DND-41 (cell line): ENCODE data around the gene ZNF581.

Experiments used
- CTCF ChIP-seq: IDR thresholded peaks from 2 replicates; pipeline ENCODE4 v1.5.1; 2012; ENCODE audit warnings: borderline replicate concordance, low read length, moderate library complexity, mild to moderate bottlenecking; ENCODE audit not compliant: poor library complexity, severe bottlenecking; ENCODE audit errors: extremely low read depth
- EZH2 ChIP-seq: IDR thresholded peaks from 3 replicates; pipeline ENCODE4 v1.6.1; 2012; ENCODE audit warnings: borderline replicate concordance, low read depth, mild to moderate bottlenecking, moderate library complexity, low read length, inconsistent platforms; ENCODE audit not compliant: severe bottlenecking

DNA sequence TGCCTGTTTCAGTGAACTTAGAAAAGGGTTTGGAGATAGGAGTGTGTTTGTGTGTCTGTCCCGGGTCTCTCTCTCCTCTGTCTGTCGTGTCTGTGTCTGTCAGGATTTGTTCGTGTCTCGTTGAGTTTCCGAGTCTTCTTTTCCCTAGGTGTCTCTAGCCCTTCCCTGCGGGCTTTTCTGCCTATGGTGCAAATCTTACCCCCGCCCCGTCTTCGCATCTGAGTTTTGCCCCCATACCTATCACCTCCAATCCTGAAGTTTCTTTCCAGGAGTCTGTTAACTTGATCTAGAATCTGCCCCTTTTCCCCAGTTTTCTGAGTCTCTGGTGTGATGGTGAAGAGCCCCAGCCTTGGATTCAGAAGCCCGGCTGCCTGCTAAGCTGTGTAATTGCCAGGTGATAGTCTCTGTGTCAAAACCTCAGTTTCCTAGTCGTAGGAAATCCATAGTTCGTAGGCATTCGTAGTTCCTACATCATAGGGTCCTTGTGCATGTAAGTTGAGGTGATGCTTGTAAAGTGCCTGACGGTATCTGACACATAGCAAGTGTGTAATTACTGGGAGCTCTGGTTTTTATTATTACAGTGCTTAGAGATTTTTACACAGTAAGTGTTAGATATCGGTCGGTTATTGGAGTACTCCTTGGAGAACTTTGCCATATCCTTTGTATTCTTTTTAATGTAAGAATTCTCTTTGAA lies 32.4 kb downstream of the ZNF581 start:
- TF ChIP-seq CTCF (no peak), EZH2 (no peak)
